SJSA1 (cell line): Measurements from ENCODE around the gene S1PR5. TPM values are rescaled to one million over a fixed set of nuclear protein-coding genes. Genes with fewer than 3 reads are reported as not detected.
"Not testable (repeated sequence)": the region's sequence is repeated elsewhere in the genome, so short reads cannot be mapped to it uniquely, and the experiment has no call there.

Experiments used
- DNase-seq, 2 experiments: peaks; one replicate each; pipeline ENCODE4 v3.0.0-alpha.2; 2015 to 2020; ENCODE audit warnings: low spot score in 2 of 2, low read depth in 1 of 2
- H3K27ac ChIP-seq: fragments of 250-450 bp; sonication (Bioruptor Pico); 2 replicates; pipeline ENCODE4 v1.5.1; 2020; ENCODE audit warnings: mild to moderate bottlenecking, moderate library complexity
- H3K27me3 ChIP-seq: fragments of 250-450 bp; sonication (Bioruptor Pico); replicated peaks from 2 replicates; pipeline ENCODE4 v1.5.1; 2020; ENCODE audit warnings: mild to moderate bottlenecking, moderate library complexity
- H3K36me3 ChIP-seq: fragments of 250-450 bp; sonication (Bioruptor Pico); 2 replicates; pipeline ENCODE4 v1.5.1; 2020; ENCODE audit warnings: mild to moderate bottlenecking
- H3K4me1 ChIP-seq: fragments of 250-450 bp; sonication (Bioruptor Pico); replicated peaks from 2 replicates; pipeline ENCODE4 v1.6.1; 2021; ENCODE audit warnings: mild to moderate bottlenecking
- H3K4me3 ChIP-seq: fragments of 250-450 bp; sonication (Bioruptor Pico); 2 replicates; pipeline ENCODE4 v1.5.1; 2020; ENCODE audit warnings: mild to moderate bottlenecking
- H3K9me3 ChIP-seq: fragments of 250-450 bp; sonication (Bioruptor Pico); replicated peaks from 2 replicates; pipeline ENCODE4 v1.5.1; 2020; ENCODE audit warnings: mild to moderate bottlenecking
- total RNA-seq: library from RNA; depleted of rRNA; stranded (reverse); fragments of >200 nt; shearing (Covaris generic); gene quantifications from 2 replicates; pipeline ENCODE4 v1.2.3, GENCODE V29; 2014

The S1PR5 gene
- total RNA-seq, 1 experiment from 2014 or later: 0.05 TPM

- no peaks in the 10 kb centered on the region for H3K4me1 ChIP-seq
- no peak overlapping the region for H3K27ac ChIP-seq
- H3K4me3 ChIP-seq: no peak overlapping the region
- H3K9me3 ChIP-seq: no peaks in the 10 kb centered on the region
- peak in 1 of 2 experiments; percentile 47 for DNase-seq
- H3K27me3 ChIP-seq: no peaks in the 10 kb centered on the region
- H3K36me3 ChIP-seq: peaks cover 83% of the 10 kb centered on the region
Measured at GRCh38 chr19:10552510-10553053, 35.3 kb upstream of the S1PR5 start.

- H3K27ac ChIP-seq: no peak overlapping the region
- no peaks in the 10 kb centered on the region for H3K9me3 ChIP-seq
- peaks cover 83% of the 10 kb centered on the region for H3K36me3 ChIP-seq
- H3K27me3 ChIP-seq: no peaks in the 10 kb centered on the region
- H3K4me1 ChIP-seq: no peaks in the 10 kb centered on the region
- peak in 1 of 2 experiments; percentile 47 for DNase-seq
- H3K4me3 ChIP-seq: no peak overlapping the region
Measured at GRCh38 chr19:10551698-10552301, 34.6 kb upstream of the S1PR5 start.

- not testable (repeated sequence) for H3K27me3 ChIP-seq, H3K27ac ChIP-seq, H3K4me1 ChIP-seq, H3K4me3 ChIP-seq, H3K9me3 ChIP-seq, DNase-seq
- H3K36me3 ChIP-seq: peaks cover 80% of the 10 kb centered on the region
Measured at GRCh38 chr19:10551006-10551405, 33.8 kb upstream of the S1PR5 start.

- H3K4me3 ChIP-seq: no peak overlapping the region
- H3K4me1 ChIP-seq: no peaks in the 10 kb centered on the region
- no peaks in the 10 kb centered on the region for H3K27me3 ChIP-seq
- no peak for DNase-seq
- H3K27ac ChIP-seq: no peak overlapping the region
- no peaks in the 10 kb centered on the region for H3K9me3 ChIP-seq
- H3K36me3 ChIP-seq: peaks cover 77% of the 10 kb centered on the region
Measured at GRCh38 chr19:10550336-10550735, 33.1 kb upstream of the S1PR5 start.

- H3K9me3 ChIP-seq: no peaks in the 10 kb centered on the region
- no peak overlapping the region for H3K4me3 ChIP-seq
- no peaks in the 10 kb centered on the region for H3K27me3 ChIP-seq
- H3K27ac ChIP-seq: no peak overlapping the region
- no peak for DNase-seq
- H3K36me3 ChIP-seq: peaks cover 71% of the 10 kb centered on the region
- peaks cover 3% of the 10 kb centered on the region for H3K4me1 ChIP-seq
Measured at GRCh38 chr19:10549733-10550132, 32.5 kb upstream of the S1PR5 start.

- peaks cover 8% of the 10 kb centered on the region for H3K4me1 ChIP-seq
- H3K4me3 ChIP-seq: no peak overlapping the region
- no peak for DNase-seq
- H3K27me3 ChIP-seq: no peaks in the 10 kb centered on the region
- H3K36me3 ChIP-seq: peaks cover 65% of the 10 kb centered on the region
- H3K27ac ChIP-seq: no peak overlapping the region
- H3K9me3 ChIP-seq: no peaks in the 10 kb centered on the region
Measured at GRCh38 chr19:10548746-10549276, 31.6 kb upstream of the S1PR5 start.

- 0 out of 2 replicates have a peak, but pooled peaks cover 6% of the 10 kb centered on the region for H3K9me3 ChIP-seq
- H3K4me3 ChIP-seq: no peak overlapping the region
- peaks cover 12% of the 10 kb centered on the region for H3K4me1 ChIP-seq
- H3K27ac ChIP-seq: no peak overlapping the region
- DNase-seq: no peak
- H3K36me3 ChIP-seq: peaks cover 47% of the 10 kb centered on the region
- no peaks in the 10 kb centered on the region for H3K27me3 ChIP-seq
Measured at GRCh38 chr19:10546817-10547216, 29.6 kb upstream of the S1PR5 start.

GRCh38 chr19:10544753-10545251 is 27.6 kb upstream of the S1PR5 start:
- Histone ChIP-seq H3K27ac (no peak overlapping the region), H3K4me1 (peaks cover 12% of the 10 kb centered on the region), H3K36me3 (peaks cover 31% of the 10 kb centered on the region), H3K27me3 (no peaks in the 10 kb centered on the region), H3K4me3 (peak overlapping the region; percentile 100), H3K9me3 (0 out of 2 replicates have a peak, but pooled peaks cover 6% of the 10 kb centered on the region)
- no peak for DNase-seq

GRCh38 chr19:10544242-10544752 is 27.1 kb upstream of the S1PR5 start:
- Histone ChIP-seq H3K27ac (peak overlapping the region; percentile 64), H3K9me3 (0 out of 2 replicates have a peak, but pooled peaks cover 6% of the 10 kb centered on the region), H3K27me3 (no peaks in the 10 kb centered on the region), H3K4me1 (peaks cover 12% of the 10 kb centered on the region), H3K4me3 (peak overlapping the region; percentile 100), H3K36me3 (peaks cover 26% of the 10 kb centered on the region)
- DNase-seq: no peak

- Histone ChIP-seq H3K9me3 (0 out of 2 replicates have a peak, but pooled peaks cover 6% of the 10 kb centered on the region), H3K4me1 (peaks cover 12% of the 10 kb centered on the region), H3K4me3 (peak within 1 kb of the TSS; percentile 100), H3K36me3 (peaks cover 19% of the 10 kb centered on the region), H3K27ac (peak within 1 kb of the TSS; percentile 64), H3K27me3 (no peaks in the 10 kb centered on the region)
- peak; percentile 67 to 74 for DNase-seq
Measured at GRCh38 chr19:10543420-10544241, 26.4 kb upstream of the S1PR5 start, which contains the start of gene ATG4D. TSS of gene ATG4D (plus strand) at chr19:10543904. CDS start at chr19:10544091, 187 bp downstream.

- DNase-seq: no peak
- H3K27ac ChIP-seq: no peak overlapping the region
- H3K4me3 ChIP-seq: peak overlapping the region; percentile 100; the same call in 1 of the 2 replicates
Measured at GRCh38 chr19:10543059-10543419, 25.8 kb upstream of the S1PR5 start.

GRCh38 chr19:10539016-10539415 is 21.8 kb upstream of the S1PR5 start:
- DNase-seq, H3K9me3 ChIP-seq, H3K4me1 ChIP-seq, H3K27me3 ChIP-seq, H3K4me3 ChIP-seq, H3K36me3 ChIP-seq, H3K27ac ChIP-seq: not testable (repeated sequence)

More at GRCh38 chr19:10543059-10543419, 25.8 kb upstream of the S1PR5 start:
- peaks cover 15% of the 10 kb centered on the region for H3K36me3 ChIP-seq
- H3K4me1 ChIP-seq: peaks cover 12% of the 10 kb centered on the region
- H3K9me3 ChIP-seq: 0 out of 2 replicates have a peak, but pooled peaks cover 6% of the 10 kb centered on the region
- no peaks in the 10 kb centered on the region for H3K27me3 ChIP-seq

GRCh38 chr19:10538204-10538983 is 21.1 kb upstream of the S1PR5 start:
- H3K4me3 ChIP-seq: no peak overlapping the region

More at GRCh38 chr19:10538204-10538983, 21.1 kb upstream of the S1PR5 start:
- Histone ChIP-seq H3K27ac (no peak overlapping the region), H3K27me3 (0 out of 2 replicates have a peak, but pooled peaks cover 5% of the 10 kb centered on the region), H3K4me1 (peaks cover 6% of the 10 kb centered on the region), H3K36me3 (no peaks in the 10 kb centered on the region), H3K9me3 (0 out of 2 replicates have a peak, but pooled peaks cover 6% of the 10 kb centered on the region)
- DNase-seq: no peak
